Anterior cingulate cortex (tissue), 58 donors: ENCODE results near the gene KIRREL3.
A peak's percentile ranks its signal among the peaks of the same experiment; 100 is the strongest.

Experiments
- DNase-seq, 58 donors: peaks; one replicate each; lab custom pipeline; 2025; lab: John Stamatoyannopoulos, UW

The KIRREL3 gene

GRCh38 chr11:126534141-126534805 is 466.3 kb downstream of the KIRREL3 start:
- DNase-seq: no peak

GRCh38 chr11:126533560-126533959 is 467.0 kb downstream of the KIRREL3 start:
- no peak for DNase-seq

GRCh38 chr11:126530416-126530815 is 470.2 kb downstream of the KIRREL3 start:
- DNase-seq: no peak

GRCh38 chr11:126529037-126529436 is 471.5 kb downstream of the KIRREL3 start:
- no peak for DNase-seq

GRCh38 chr11:126528075-126528474 is 472.5 kb downstream of the KIRREL3 start:
- no peak for DNase-seq

- DNase-seq: no peak
Observed at GRCh38 chr11:126527651-126528050, 472.9 kb downstream of the KIRREL3 start.

GRCh38 chr11:126526471-126526870 is 474.1 kb downstream of the KIRREL3 start:
- no peak for DNase-seq

- peak in 1 of 58 donors; percentile 5 for DNase-seq
Observed at GRCh38 chr11:126525702-126526101, 474.9 kb downstream of the KIRREL3 start.

- DNase-seq: no peak
Observed at GRCh38 chr11:126525216-126525615, 475.4 kb downstream of the KIRREL3 start.

GRCh38 chr11:126523441-126524205 is 476.9 kb downstream of the KIRREL3 start:
- DNase-seq: peak in 2 of 58 donors; percentile 12 to 30

GRCh38 chr11:126522606-126523005 is 478.0 kb downstream of the KIRREL3 start:
- no peak for DNase-seq

- DNase-seq: no peak
Observed at GRCh38 chr11:126522152-126522551, 478.4 kb downstream of the KIRREL3 start.

GRCh38 chr11:126521196-126521595 is 479.4 kb downstream of the KIRREL3 start:
- DNase-seq: no peak

GRCh38 chr11:126519764-126520734 is 480.5 kb downstream of the KIRREL3 start:
- DNase-seq: peak in 3 of 58 donors; percentile 14 to 23 (median 15)

GRCh38 chr11:126518972-126519690 is 481.4 kb downstream of the KIRREL3 start:
- DNase-seq: no peak

GRCh38 chr11:126518071-126518971 is 482.2 kb downstream of the KIRREL3 start:
- no peak for DNase-seq

GRCh38 chr11:126515501-126515900 is 485.1 kb downstream of the KIRREL3 start:
- no peak for DNase-seq

- no peak for DNase-seq
Observed at GRCh38 chr11:126514061-126514693, 486.4 kb downstream of the KIRREL3 start.
